OCI-LY3 (cell line): ENCODE results near the gene ARHGAP15.

Source experiments
- EZH2phosphoT487 ChIP-seq: fragments of 200-600 bp; shearing (Covaris generic); IDR thresholded peaks from 2 replicates; pipeline ENCODE4 v1.6.1; 2018; ENCODE audit warnings: antibody characterized with exemption, mixed run types, low read depth
- TF ChIP-seq, protein P1 (sequence below): fragments of 200-600, 300-600 bp; sonication (generic); IDR thresholded peaks from 2 replicates; pipeline ENCODE4 v1.5.1; 2014; ENCODE audit warnings: antibody characterized with exemption, low read length, low read depth

DNA sequence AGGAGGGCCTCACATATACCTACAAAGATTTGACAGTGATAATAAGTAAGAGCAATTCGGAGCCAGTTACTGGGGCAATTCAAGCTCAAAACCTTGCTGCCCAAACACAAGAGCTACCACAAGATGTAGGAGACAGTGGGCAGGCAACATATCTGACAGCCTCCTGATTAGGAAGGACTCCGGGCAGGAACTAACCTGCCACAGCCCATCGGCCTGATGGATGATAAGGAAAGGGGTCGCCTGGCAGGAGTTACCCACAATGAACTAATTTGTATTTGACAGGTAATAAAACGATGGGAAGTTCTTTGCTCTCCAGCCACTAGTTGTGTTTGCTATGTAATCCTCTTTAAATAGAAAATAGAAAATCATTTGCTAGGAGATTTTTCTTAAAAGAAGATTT, 100.2 kb downstream of the ARHGAP15 start:
- TF ChIP-seq, protein P1, sequence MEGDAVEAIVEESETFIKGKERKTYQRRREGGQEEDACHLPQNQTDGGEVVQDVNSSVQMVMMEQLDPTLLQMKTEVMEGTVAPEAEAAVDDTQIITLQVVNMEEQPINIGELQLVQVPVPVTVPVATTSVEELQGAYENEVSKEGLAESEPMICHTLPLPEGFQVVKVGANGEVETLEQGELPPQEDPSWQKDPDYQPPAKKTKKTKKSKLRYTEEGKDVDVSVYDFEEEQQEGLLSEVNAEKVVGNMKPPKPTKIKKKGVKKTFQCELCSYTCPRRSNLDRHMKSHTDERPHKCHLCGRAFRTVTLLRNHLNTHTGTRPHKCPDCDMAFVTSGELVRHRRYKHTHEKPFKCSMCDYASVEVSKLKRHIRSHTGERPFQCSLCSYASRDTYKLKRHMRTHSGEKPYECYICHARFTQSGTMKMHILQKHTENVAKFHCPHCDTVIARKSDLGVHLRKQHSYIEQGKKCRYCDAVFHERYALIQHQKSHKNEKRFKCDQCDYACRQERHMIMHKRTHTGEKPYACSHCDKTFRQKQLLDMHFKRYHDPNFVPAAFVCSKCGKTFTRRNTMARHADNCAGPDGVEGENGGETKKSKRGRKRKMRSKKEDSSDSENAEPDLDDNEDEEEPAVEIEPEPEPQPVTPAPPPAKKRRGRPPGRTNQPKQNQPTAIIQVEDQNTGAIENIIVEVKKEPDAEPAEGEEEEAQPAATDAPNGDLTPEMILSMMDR, result no peak
- no peak for TF ChIP-seq EZH2phosphoT487
